ENCODE data around the gene KLK2. TPM values are rescaled to one million over a fixed set of nuclear protein-coding genes. Genes with fewer than 3 reads are reported as not detected.

The KLK2 gene
- total RNA-seq, 4 donors from 2014 or later, result not detected

- WGBS, 2 donors (ENCODE audit: low coverage in 1 of 2), result 60 to 69% methylated on average over 1 to 5 of the region's 7 CpGs
- Histone ChIP-seq H3K4me1 (no peaks in the 10 kb centered on the region), H3K36me3 (no peaks in the 10 kb centered on the region), H3K27ac (no peak overlapping the region), H3K9me3 (peaks cover 0 to 32% (median 0%) of the 10 kb centered on the region in 3 donors), H3K27me3 (peaks cover 41% of the 10 kb centered on the region), H3K4me3 (no peak overlapping the region)
- no peak for ATAC-seq
- no peak for TF ChIP-seq POLR2A (IDR thresholded peaks at IDR 0.05)
- no peak for TF ChIP-seq CTCF (IDR thresholded peaks at IDR 0.05)
- no peak for TF ChIP-seq EP300 (IDR thresholded peaks at IDR 0.05)
- TF ChIP-seq POLR2AphosphoS5 (IDR thresholded peaks at IDR 0.05), result no peak
Measured at GRCh38 chr19:50843701-50844221, 29.5 kb upstream of the KLK2 start.

- TF ChIP-seq POLR2A (IDR thresholded peaks at IDR 0.05) (no peak), EP300 (IDR thresholded peaks at IDR 0.05) (no peak), CTCF (IDR thresholded peaks at IDR 0.05) (no peak), POLR2AphosphoS5 (IDR thresholded peaks at IDR 0.05) (no peak)
- WGBS, 2 donors (ENCODE audit: low coverage in 1 of 2), result 63 to 64% methylated on average over 4 to 5 of the region's 8 CpGs
- Histone ChIP-seq H3K27ac (no peak overlapping the region), H3K4me1 (no peaks in the 10 kb centered on the region), H3K9me3 (peaks cover 0 to 32% (median 0%) of the 10 kb centered on the region in 3 donors), H3K36me3 (no peaks in the 10 kb centered on the region), H3K27me3 (peaks cover 41% of the 10 kb centered on the region), H3K4me3 (no peak overlapping the region)
- no peak for ATAC-seq
Measured at GRCh38 chr19:50844296-50844935, 28.8 kb upstream of the KLK2 start.

GRCh38 chr19:50850738-50851137, 22.5 kb upstream of the KLK2 start:
- no peak overlapping the region for H3K27ac ChIP-seq
- H3K4me1 ChIP-seq, result no peaks in the 10 kb centered on the region
- WGBS, 2 donors (ENCODE audit: low coverage in 1 of 2), result 41 to 62% methylated on average over 2 to 3 of the region's 3 CpGs
- no peak overlapping the region for H3K4me3 ChIP-seq
- H3K27me3 ChIP-seq, result peaks cover 85% of the 10 kb centered on the region
- no peaks in the 10 kb centered on the region for H3K36me3 ChIP-seq
- no peak for ATAC-seq
- no peak for TF ChIP-seq EP300 (IDR thresholded peaks at IDR 0.05)
- no peak for TF ChIP-seq CTCF (IDR thresholded peaks at IDR 0.05)
- no peak for TF ChIP-seq POLR2A (IDR thresholded peaks at IDR 0.05)
- no peak for TF ChIP-seq POLR2AphosphoS5 (IDR thresholded peaks at IDR 0.05)
- no peaks in the 10 kb centered on the region for H3K9me3 ChIP-seq

GRCh38 chr19:50851620-50852019, 21.6 kb upstream of the KLK2 start:
- WGBS, 2 donors (ENCODE audit: low coverage in 1 of 2), result 80% methylated on average over 2 of the region's 4 CpGs; no CpG with 5 or more reads in 1 of the 2 donors
- no peak overlapping the region for H3K27ac ChIP-seq
- TF ChIP-seq POLR2A (IDR thresholded peaks at IDR 0.05) (no peak), EP300 (IDR thresholded peaks at IDR 0.05) (no peak), POLR2AphosphoS5 (IDR thresholded peaks at IDR 0.05) (no peak), CTCF (IDR thresholded peaks at IDR 0.05) (no peak)
- no peaks in the 10 kb centered on the region for H3K36me3 ChIP-seq
- H3K4me3 ChIP-seq, result no peak overlapping the region
- H3K9me3 ChIP-seq, result no peaks in the 10 kb centered on the region
- peaks cover 87% of the 10 kb centered on the region for H3K27me3 ChIP-seq
- ATAC-seq, result no peak
- H3K4me1 ChIP-seq, result no peaks in the 10 kb centered on the region

Measured in gastroesophageal sphincter (tissue), 4 donors.